ENCODE results near the gene NBEA.

NBEA gene

GRCh38 chr13:35179920-35180663, 238.0 kb downstream of the NBEA start:
- H3K9me3 ChIP-seq (ENCODE audit: control insufficient read depth in 1 of 2, low read length in 2 of 2), result no peaks in the 10 kb centered on the region
- H3K36me3 ChIP-seq (ENCODE audit: control insufficient read depth in 1 of 2, insufficient read depth in 2 of 2, low read length in 2 of 2), result peaks cover 0 to 9% of the 10 kb centered on the region in 2 donors
- H3K27me3 ChIP-seq (ENCODE audit: low read depth, low read length), result no peaks in the 10 kb centered on the region
- H3K27ac ChIP-seq (ENCODE audit: low read length), result no peak overlapping the region
- H3K4me1 ChIP-seq (ENCODE audit: control insufficient read depth in 1 of 2, insufficient read depth in 2 of 2, low read length in 2 of 2), result peaks cover 0 to 6% of the 10 kb centered on the region in 2 donors
- H3K4me3 ChIP-seq (ENCODE audit: low read depth in 1 of 2, low read length in 2 of 2), result no peak overlapping the region

- peaks cover 0 to 3% of the 10 kb centered on the region in 2 donors for H3K9me3 ChIP-seq (ENCODE audit: control insufficient read depth in 1 of 2, low read length in 2 of 2)
Observed at GRCh38 chr13:35190241-35190640, 248.2 kb downstream of the NBEA start.

GRCh38 chr13:35191883-35192282, 249.8 kb downstream of the NBEA start:
- Histone ChIP-seq H3K4me3 (ENCODE audit: low read depth in 1 of 2, low read length in 2 of 2) (no peak overlapping the region), H3K27ac (ENCODE audit: low read length) (no peak overlapping the region), H3K4me1 (ENCODE audit: control insufficient read depth in 1 of 2, insufficient read depth in 2 of 2, low read length in 2 of 2) (no peaks in the 10 kb centered on the region), H3K9me3 (ENCODE audit: control insufficient read depth in 1 of 2, low read length in 2 of 2) (peaks cover 0 to 3% of the 10 kb centered on the region in 2 donors), H3K36me3 (ENCODE audit: control insufficient read depth in 1 of 2, insufficient read depth in 2 of 2, low read length in 2 of 2) (peaks cover 0 to 5% of the 10 kb centered on the region in 2 donors), H3K27me3 (ENCODE audit: low read depth, low read length) (no peaks in the 10 kb centered on the region)

More at GRCh38 chr13:35190241-35190640, 248.2 kb downstream of the NBEA start:
- Histone ChIP-seq H3K36me3 (ENCODE audit: control insufficient read depth in 1 of 2, insufficient read depth in 2 of 2, low read length in 2 of 2) (no peaks in the 10 kb centered on the region), H3K4me1 (ENCODE audit: control insufficient read depth in 1 of 2, insufficient read depth in 2 of 2, low read length in 2 of 2) (no peaks in the 10 kb centered on the region), H3K4me3 (ENCODE audit: low read depth in 1 of 2, low read length in 2 of 2) (no peak overlapping the region), H3K27me3 (ENCODE audit: low read depth, low read length) (no peaks in the 10 kb centered on the region), H3K27ac (ENCODE audit: low read length) (no peak overlapping the region)

- Histone ChIP-seq H3K36me3 (ENCODE audit: control insufficient read depth in 1 of 2, insufficient read depth in 2 of 2, low read length in 2 of 2) (peaks cover 0 to 5% of the 10 kb centered on the region in 2 donors), H3K4me1 (ENCODE audit: control insufficient read depth in 1 of 2, insufficient read depth in 2 of 2, low read length in 2 of 2) (no peaks in the 10 kb centered on the region), H3K4me3 (ENCODE audit: low read depth in 1 of 2, low read length in 2 of 2) (no peak overlapping the region), H3K9me3 (ENCODE audit: control insufficient read depth in 1 of 2, low read length in 2 of 2) (no peaks in the 10 kb centered on the region), H3K27ac (ENCODE audit: low read length) (no peak overlapping the region), H3K27me3 (ENCODE audit: low read depth, low read length) (no peaks in the 10 kb centered on the region)
Observed at GRCh38 chr13:35198613-35199200, 256.6 kb downstream of the NBEA start.

GRCh38 chr13:35208587-35208986, 266.5 kb downstream of the NBEA start:
- no peak overlapping the region for H3K4me3 ChIP-seq (ENCODE audit: low read depth in 1 of 2, low read length in 2 of 2)
- no peaks in the 10 kb centered on the region for H3K4me1 ChIP-seq (ENCODE audit: control insufficient read depth in 1 of 2, insufficient read depth in 2 of 2, low read length in 2 of 2)
- H3K27ac ChIP-seq (ENCODE audit: low read length), result no peak overlapping the region
- H3K27me3 ChIP-seq (ENCODE audit: low read depth, low read length), result no peaks in the 10 kb centered on the region
- no peaks in the 10 kb centered on the region for H3K36me3 ChIP-seq (ENCODE audit: control insufficient read depth in 1 of 2, insufficient read depth in 2 of 2, low read length in 2 of 2)
- H3K9me3 ChIP-seq (ENCODE audit: control insufficient read depth in 1 of 2, low read length in 2 of 2), result no peaks in the 10 kb centered on the region

- Histone ChIP-seq H3K27ac (ENCODE audit: low read length) (no peak overlapping the region), H3K27me3 (ENCODE audit: low read depth, low read length) (no peaks in the 10 kb centered on the region), H3K36me3 (ENCODE audit: control insufficient read depth in 1 of 2, insufficient read depth in 2 of 2, low read length in 2 of 2) (no peaks in the 10 kb centered on the region), H3K4me1 (ENCODE audit: control insufficient read depth in 1 of 2, insufficient read depth in 2 of 2, low read length in 2 of 2) (no peaks in the 10 kb centered on the region), H3K9me3 (ENCODE audit: control insufficient read depth in 1 of 2, low read length in 2 of 2) (no peaks in the 10 kb centered on the region), H3K4me3 (ENCODE audit: low read depth in 1 of 2, low read length in 2 of 2) (no peak overlapping the region)
Observed at GRCh38 chr13:35210261-35210660, 268.2 kb downstream of the NBEA start.

- Histone ChIP-seq H3K4me1 (ENCODE audit: control insufficient read depth in 1 of 2, insufficient read depth in 2 of 2, low read length in 2 of 2) (no peaks in the 10 kb centered on the region), H3K27ac (ENCODE audit: low read length) (no peak overlapping the region), H3K27me3 (ENCODE audit: low read depth, low read length) (no peaks in the 10 kb centered on the region), H3K4me3 (ENCODE audit: low read depth in 1 of 2, low read length in 2 of 2) (no peak overlapping the region), H3K9me3 (ENCODE audit: control insufficient read depth in 1 of 2, low read length in 2 of 2) (no peaks in the 10 kb centered on the region), H3K36me3 (ENCODE audit: control insufficient read depth in 1 of 2, insufficient read depth in 2 of 2, low read length in 2 of 2) (no peaks in the 10 kb centered on the region)
Observed at GRCh38 chr13:35211949-35212348, 269.9 kb downstream of the NBEA start.

- Histone ChIP-seq H3K9me3 (ENCODE audit: control insufficient read depth in 1 of 2, low read length in 2 of 2) (no peaks in the 10 kb centered on the region), H3K4me3 (ENCODE audit: low read depth in 1 of 2, low read length in 2 of 2) (no peak overlapping the region), H3K4me1 (ENCODE audit: control insufficient read depth in 1 of 2, insufficient read depth in 2 of 2, low read length in 2 of 2) (no peaks in the 10 kb centered on the region), H3K27ac (ENCODE audit: low read length) (no peak overlapping the region), H3K27me3 (ENCODE audit: low read depth, low read length) (no peaks in the 10 kb centered on the region), H3K36me3 (ENCODE audit: control insufficient read depth in 1 of 2, insufficient read depth in 2 of 2, low read length in 2 of 2) (no peaks in the 10 kb centered on the region)
Observed at GRCh38 chr13:35213911-35214310, 271.8 kb downstream of the NBEA start.

GRCh38 chr13:35216131-35216530, 274.1 kb downstream of the NBEA start:
- Histone ChIP-seq H3K36me3 (ENCODE audit: control insufficient read depth in 1 of 2, insufficient read depth in 2 of 2, low read length in 2 of 2) (peaks cover 0 to 8% of the 10 kb centered on the region in 2 donors), H3K4me1 (ENCODE audit: control insufficient read depth in 1 of 2, insufficient read depth in 2 of 2, low read length in 2 of 2) (no peaks in the 10 kb centered on the region), H3K4me3 (ENCODE audit: low read depth in 1 of 2, low read length in 2 of 2) (no peak overlapping the region), H3K27ac (ENCODE audit: low read length) (no peak overlapping the region), H3K27me3 (ENCODE audit: low read depth, low read length) (no peaks in the 10 kb centered on the region), H3K9me3 (ENCODE audit: control insufficient read depth in 1 of 2, low read length in 2 of 2) (no peaks in the 10 kb centered on the region)

GRCh38 chr13:35219021-35219420, 277.0 kb downstream of the NBEA start:
- H3K9me3 ChIP-seq (ENCODE audit: control insufficient read depth in 1 of 2, low read length in 2 of 2), result no peaks in the 10 kb centered on the region
- H3K27me3 ChIP-seq (ENCODE audit: low read depth, low read length), result no peaks in the 10 kb centered on the region
- H3K4me1 ChIP-seq (ENCODE audit: control insufficient read depth in 1 of 2, insufficient read depth in 2 of 2, low read length in 2 of 2), result no peaks in the 10 kb centered on the region
- peaks cover 0 to 8% of the 10 kb centered on the region in 2 donors for H3K36me3 ChIP-seq (ENCODE audit: control insufficient read depth in 1 of 2, insufficient read depth in 2 of 2, low read length in 2 of 2)
- H3K27ac ChIP-seq (ENCODE audit: low read length), result no peak overlapping the region
- no peak overlapping the region for H3K4me3 ChIP-seq (ENCODE audit: low read depth in 1 of 2, low read length in 2 of 2)

GRCh38 chr13:35225159-35225558, 283.1 kb downstream of the NBEA start:
- no peak overlapping the region for H3K27ac ChIP-seq (ENCODE audit: low read length)
- no peak overlapping the region for H3K4me3 ChIP-seq (ENCODE audit: low read depth in 1 of 2, low read length in 2 of 2)
- H3K36me3 ChIP-seq (ENCODE audit: control insufficient read depth in 1 of 2, insufficient read depth in 2 of 2, low read length in 2 of 2), result peaks cover 0 to under 1% of the 10 kb centered on the region in 2 donors
- no peaks in the 10 kb centered on the region for H3K27me3 ChIP-seq (ENCODE audit: low read depth, low read length)
- H3K9me3 ChIP-seq (ENCODE audit: control insufficient read depth in 1 of 2, low read length in 2 of 2), result no peaks in the 10 kb centered on the region
- no peaks in the 10 kb centered on the region for H3K4me1 ChIP-seq (ENCODE audit: control insufficient read depth in 1 of 2, insufficient read depth in 2 of 2, low read length in 2 of 2)
